Amniotic stem cell (primary cell): ENCODE data around the gene PIAS3.
"Not testable (repeated sequence)": the region's sequence is repeated elsewhere in the genome, so short reads cannot be mapped to it uniquely, and the experiment has no call there.

Experiments
- DNase-seq: peaks from one replicate; lab custom pipeline; 2025; lab: John Stamatoyannopoulos, UW

PIAS3 gene

DNA sequence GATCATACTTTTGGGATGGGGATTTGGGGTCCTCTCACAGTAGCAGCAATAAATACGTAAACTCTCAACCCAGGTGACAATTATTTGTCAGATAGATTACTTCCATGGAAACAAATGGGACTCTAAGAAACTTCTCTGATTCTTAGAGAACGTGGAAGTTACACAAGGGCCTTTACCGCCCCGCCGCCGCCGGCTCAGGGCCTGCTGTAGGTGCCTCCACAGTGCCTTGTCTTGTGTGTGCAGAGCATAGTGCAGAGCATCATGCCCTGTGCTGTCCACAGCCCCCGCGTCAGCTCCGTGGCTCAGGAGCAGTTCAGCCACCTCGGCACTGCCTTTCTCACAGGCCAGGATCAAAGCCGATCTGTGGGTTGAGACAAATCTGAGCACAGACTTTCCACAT is 15.8 kb upstream of the PIAS3 start:
- no peak for DNase-seq

DNA sequence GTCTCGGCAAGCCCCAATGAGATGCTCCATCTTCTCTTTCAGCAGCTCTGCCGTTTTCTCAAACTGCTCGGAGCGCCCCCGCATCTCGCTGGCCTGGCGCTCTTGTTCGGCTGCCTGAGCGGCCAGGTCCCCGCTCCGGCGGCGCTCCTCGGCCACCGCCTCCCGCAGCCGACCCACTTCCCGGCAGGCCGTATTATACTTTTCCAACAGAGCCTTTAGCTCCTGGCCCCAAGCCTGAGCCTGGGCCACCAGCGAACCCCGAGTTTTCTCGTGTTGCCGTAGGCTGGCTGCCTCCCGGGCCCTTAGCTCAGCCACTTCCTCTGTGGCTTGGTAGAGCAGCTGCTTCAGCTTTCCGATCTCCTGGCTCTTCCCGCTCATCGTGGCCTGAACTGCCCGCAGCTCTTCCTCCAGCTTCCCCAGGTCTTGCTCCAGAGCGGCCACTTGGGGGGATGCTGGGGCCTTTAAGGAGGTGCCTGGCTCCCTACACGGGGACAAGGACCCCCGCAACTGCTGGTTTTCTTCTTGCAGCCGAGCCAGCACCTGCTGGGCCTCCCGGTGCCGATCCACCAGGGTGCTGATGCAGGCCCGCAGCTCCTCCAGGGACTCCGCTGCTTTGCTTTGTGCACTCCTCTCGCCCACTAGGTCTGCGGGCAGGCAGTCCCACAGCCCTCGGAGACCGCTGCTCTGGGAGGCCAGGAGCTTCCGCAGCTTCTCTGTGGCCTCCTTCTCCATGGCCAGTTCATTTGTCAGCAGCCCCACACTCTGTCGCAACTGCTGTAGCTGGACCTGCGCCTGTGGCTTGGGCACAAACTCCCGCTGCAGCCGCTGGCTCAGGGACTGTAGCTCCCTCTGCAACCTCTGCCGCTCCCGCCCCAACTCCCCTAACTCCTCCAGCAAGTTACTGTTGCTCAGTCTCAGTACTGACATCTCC is 13.4 kb upstream of the PIAS3 start:
- no peak for DNase-seq

DNA sequence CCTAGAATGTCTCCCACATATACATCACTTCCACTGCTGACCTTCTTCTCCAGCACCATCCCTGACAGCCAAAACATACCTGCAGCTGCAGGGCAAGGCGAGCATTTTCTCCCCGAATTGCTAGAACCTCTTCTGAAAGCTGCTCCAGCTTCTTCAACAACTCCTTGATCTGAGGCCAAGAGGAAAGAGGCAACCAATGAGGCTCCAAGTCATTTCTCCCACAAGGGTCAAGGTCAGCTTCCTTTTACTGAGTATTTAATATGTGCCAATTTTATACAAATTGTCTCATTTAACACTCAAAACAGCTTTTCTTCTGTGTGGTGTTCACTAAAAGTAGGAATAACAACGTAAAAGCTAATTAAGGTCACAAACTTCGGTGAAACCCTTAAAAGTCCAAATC is 9.4 kb upstream of the PIAS3 start:
- no peak for DNase-seq

DNA sequence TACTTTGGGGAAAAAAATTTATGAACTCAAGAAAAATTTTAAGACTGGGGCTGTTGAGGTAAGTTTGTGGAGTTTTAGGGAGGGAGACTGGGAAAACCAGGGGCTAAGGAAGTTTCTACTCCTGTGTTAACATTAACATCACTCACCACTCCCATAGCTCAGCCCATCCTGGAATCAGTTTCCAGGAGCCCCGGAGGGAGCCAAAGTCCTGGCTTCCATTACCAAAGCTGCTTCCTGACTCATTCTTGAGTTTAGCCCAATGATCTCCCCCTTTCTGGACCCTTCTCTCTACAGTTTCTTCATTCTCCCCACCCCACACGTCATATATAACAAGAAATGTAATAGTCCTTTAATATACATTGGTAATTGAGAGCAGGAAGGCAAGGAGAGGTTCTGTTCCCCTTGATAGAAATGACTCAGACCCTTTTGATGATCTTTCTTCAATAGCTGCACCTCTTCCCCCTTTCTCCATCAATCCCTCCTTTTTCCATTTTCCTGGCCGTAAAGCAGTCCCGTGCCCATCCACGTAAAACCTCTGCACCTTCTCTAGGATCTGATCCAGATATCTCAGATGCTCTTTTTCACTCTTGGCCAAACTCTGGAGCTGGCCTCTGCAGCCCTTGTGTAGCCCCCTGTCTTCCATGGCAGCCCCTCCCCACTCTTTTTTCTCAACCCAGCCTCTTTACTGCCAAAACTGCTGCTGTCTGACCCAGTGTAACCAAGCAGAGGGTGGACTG is 4.6 kb upstream of the PIAS3 start:
- DNase-seq: no peak

DNA sequence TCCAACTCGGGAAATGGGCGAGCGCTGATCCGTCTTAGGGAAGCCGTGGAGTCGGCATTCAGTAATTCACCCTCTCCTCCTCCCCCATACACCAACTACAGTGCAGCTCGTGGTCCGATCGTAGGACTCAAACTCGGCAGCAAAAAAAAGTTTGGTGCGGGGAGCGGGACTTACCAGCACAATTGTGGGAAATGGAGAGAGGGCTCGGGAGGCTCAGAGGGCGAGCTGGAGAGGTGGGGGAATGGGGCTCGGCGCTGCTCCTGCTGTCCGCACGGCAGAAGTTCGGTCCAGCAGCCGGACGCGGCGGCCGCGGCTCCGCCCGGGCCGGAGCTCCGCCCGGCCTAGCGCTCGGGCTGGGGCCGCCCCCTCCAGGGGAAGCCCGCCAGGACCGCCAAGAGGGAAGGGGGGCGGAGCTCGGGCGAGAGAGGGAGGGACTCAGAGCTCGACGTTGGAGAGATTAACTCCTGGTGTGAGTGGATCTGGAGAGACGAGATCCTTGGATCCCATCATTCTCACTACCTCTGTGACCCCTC is 676 bp upstream of the PIAS3 start:
- DNase-seq: peak; percentile 90

DNA sequence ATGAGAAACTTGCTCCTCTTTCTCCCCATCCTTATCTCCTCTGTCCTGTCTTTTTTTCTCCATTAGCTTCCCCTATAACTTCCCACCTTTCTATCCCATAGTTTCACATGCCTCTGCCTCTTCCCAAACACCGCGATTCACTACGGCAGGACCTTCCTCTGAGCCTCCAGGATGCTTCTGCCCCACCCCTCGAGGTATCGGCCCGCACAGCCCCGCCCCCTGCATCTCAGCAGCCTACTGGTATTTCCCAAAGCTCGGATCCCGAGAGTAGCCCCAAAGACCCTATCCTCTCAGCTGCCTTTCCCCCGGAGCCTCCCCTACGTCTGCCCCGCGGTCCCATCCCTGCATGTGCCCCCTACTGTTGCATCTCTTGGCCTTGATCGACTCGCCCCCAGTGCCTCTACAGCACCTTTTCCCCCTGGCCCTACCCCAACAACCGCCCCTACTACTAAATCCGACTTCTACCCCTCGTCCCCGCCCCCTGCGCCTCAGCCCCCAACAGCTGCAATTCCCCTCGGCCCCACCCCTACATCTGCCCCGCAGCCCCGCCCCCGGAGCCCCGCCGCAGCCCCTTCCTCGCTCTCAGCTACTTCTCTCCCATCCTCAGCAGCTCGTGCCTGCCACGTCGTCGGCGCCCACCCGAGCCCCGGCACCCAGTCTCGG is 512 bp downstream of the PIAS3 start:
- no peak for DNase-seq

DNA sequence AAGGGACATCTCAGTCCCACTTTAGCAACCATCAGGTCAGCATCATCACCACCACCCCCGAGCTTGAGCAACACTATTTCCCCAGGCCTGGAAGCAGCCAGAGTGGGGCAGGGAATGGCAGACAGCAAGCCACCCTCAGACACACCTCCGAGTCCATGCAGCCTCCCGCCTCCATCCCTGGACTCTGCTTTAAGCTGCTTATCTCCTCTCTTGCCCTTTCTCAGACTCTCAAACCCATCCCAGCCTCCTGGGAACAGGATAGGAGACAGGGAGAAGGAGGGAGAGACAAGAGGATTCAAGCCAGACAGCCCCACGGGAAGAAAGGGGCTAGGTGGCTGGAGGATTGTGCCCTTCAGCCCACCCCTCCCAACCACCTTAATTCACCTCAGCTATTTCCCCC is 1.7 kb downstream of the PIAS3 start:
- no peak for DNase-seq

DNA sequence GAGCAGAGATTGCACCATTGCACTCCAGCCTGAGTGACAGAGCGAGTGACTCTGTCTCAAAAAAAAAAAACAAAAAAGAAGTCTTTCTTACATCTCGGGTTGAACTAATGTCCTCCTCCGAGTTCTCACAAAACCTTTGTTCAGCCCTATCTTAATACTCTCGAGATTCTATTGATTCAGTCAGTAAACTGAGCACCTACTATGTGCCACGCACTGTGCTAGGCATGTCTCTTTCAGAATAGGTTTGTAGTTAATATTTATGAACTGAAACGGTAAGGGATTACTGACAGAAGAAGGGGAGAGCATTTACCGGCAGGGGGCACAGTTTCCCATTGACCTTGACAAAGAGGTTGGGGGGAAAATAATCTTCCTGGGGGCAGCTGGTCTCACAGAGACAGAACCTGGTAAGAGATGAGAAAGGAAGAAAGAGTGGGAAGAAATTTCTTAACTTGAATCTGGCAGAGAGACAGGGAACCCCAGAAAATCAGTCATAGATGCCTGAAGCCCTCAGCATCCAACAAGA is 3.4 kb downstream of the PIAS3 start:
- DNase-seq: no peak

DNA sequence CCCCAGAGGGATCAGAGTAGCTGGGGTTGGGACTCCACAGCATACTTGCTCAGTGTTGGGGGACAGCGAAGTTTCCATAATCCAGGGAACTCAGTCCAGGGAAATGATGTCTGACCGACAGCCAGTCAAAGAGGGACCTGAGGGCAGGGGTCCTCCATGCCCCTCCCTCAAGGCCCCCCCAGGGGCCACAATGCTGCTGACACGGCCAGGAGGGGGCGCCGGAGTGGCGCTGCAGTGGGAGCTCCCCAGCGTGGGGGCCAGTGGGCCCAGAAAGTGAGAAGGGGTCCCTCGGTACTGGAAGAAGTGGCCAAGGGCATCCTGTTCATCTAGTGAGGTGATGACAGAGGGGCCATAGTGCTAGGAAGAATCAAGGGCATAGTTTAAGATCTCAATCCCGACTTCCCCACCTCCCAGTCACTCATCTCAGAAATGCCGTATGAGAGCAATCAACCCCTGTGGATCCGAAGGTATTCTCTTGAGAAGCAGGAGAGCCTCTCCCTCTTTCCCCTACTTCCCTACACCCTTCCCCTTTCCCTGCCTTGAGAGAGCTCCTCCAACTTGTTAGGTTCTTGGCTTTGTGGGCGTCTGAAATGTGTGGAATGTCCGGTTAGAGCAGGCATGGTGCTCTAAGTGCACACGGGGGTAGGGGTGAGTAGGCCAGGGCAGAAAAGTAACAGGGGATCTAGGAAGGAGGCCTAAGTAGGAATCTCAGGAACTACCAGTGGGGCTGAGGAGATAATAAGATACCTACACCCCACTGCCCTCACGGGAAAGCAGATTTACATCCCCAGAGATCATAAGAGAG is 9.3 kb downstream of the PIAS3 start:
- no peak for DNase-seq

DNA sequence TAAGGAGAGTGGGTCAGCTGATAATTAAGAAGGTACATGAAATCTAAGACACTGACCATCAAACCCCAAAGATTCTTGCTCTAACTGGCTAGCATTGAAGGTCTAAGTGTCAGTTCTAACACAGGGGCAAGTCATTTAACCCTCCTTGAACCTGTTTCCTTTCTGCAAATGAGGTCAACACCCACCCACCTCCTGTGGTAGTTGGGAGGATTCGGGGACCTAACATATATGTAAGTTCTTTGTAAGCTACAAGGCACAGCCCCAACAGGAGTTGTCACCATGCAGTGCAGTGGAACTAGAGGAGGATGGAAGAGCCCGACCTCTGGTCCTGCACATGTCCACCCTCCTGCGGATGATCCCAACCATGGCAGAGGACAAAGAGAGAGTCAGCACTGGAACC is 11.1 kb downstream of the PIAS3 start:
- no peak for DNase-seq

DNA sequence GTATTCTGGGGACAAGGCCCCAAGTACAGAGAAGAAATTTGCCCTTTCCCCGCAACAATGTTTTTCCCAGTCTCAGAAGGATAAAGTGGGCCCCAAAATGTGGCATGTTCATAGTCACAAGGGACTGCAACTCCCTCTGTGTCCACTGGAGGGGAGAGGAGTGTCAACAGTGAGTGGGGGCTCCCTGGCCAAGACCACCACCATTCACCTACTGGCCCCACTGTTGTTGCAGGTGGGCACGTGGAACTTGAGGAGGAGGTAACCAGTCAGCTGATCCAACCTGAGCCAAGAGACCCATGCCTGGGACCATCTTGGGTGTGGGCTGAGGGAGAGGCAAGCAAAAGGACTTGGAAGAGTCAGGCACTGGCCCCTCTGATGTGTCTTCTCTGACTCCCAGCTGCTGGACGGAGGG is 12.7 kb downstream of the PIAS3 start:
- DNase-seq: no peak

DNA sequence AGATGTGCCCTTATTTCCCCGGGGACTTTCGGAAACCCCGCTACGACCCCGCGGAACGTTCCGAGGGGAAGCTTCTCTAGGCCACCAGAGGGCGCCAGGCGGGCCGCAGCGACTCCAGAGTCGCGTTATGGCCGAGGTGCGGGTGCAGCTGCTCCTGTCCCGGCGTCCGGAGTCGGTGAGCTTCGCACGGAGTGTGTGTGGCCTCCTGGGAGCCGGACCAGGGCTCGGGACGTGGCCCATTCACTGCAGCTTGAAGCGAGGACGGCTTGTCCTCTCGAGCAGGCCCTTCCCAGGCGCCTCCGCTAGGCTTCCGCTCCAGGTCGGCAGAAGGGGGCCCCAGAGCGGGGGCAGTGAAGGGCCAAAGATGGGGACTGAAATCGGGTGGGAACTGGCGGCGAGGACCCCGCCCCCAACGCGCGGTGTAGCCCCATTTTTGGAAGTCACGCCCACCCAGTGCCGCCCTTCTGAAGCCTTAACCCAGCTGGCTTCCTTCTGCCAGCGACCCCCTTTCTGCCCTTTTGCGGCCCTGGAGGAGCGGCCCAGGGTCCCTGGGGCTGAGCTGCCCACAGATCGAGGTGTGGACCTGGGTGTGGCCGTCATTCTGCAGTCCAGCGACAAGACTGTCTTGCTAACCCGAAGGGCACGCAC is 13.2 kb downstream of the PIAS3 start, which contains the start of gene NUDT17:
NUDT17 (plus strand) TSS at position 117 of the 648 bp plus-strand sequence; CDS start at position 128, 11 bp downstream.
- DNase-seq: peak; percentile 53

DNA sequence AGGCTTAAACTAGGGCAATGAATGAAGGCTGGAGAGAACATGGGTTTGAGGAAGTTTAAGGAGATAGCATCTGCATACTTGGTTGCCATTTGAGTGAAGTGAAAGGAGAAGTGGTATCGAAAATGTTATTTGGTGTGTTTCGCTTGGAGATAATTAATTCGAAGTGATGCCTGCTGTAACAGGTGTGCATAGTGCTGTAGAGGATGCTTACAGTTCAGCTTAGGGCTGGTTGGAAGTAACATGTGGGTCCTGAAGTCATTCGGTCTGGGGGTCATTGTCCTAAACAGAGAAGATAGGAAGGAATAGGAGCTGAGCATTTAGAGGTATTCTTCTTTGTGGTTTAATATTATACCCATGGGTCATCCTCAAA is 13.8 kb downstream of the PIAS3 start:
- no peak for DNase-seq

DNA sequence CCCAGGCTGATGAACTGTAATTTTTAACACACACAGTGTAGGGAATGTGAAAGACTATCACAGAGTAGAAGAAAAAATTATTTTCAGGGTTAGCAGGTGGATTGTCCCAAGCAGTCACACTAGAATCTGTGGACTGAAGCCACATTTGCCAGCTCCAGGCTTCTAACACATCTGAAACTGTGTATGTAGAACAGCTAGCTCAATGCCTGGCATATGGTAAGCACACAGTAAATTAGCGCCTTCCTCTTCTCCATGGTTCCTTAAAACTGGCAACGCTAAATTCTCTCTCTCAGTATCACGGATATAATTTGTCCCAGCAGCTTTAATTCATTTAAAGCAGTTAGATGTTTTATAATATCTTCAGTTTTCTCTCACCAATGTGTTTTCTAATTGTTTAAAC is 15.8 kb downstream of the PIAS3 start:
- DNase-seq: no peak

DNA sequence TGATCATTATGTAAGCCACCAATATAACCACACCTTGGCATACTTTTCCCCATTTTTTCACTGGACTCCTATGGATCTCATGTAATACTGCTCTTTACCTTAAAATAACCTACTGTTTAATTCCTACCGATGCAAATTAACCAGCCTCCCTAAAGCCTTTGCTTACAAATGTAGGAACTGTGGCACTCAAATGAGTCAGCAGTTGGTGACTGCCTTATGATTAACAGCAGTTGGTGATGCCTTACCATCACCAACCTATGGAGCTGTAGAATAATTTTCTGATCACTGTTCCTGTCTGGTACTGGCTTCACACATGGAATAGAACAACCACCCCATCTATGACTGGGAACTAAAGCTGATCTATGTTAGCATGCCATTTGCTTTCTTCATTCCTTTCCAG is 21.2 kb downstream of the PIAS3 start:
- DNase-seq: no peak

DNA sequence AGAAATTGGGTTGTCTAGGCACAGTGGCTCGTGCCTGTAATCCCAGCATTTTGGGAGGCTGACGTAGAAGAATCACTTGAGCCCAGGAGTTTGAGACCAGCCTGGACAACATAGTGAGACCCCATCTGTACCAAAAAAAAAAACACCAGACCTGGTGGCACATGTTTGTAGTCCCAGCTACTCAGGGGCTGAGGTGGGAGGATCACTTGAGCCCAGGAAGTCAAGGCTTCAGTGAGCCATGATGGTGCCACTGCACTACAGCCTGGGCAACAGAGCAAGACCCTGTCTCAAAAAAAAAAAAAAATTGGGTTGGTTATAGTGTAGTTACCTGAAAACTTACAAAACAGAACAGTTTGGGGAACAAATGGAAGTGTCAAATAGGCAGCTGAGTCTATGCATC is 28.1 kb downstream of the PIAS3 start:
- DNase-seq: not testable (repeated sequence)

DNA sequence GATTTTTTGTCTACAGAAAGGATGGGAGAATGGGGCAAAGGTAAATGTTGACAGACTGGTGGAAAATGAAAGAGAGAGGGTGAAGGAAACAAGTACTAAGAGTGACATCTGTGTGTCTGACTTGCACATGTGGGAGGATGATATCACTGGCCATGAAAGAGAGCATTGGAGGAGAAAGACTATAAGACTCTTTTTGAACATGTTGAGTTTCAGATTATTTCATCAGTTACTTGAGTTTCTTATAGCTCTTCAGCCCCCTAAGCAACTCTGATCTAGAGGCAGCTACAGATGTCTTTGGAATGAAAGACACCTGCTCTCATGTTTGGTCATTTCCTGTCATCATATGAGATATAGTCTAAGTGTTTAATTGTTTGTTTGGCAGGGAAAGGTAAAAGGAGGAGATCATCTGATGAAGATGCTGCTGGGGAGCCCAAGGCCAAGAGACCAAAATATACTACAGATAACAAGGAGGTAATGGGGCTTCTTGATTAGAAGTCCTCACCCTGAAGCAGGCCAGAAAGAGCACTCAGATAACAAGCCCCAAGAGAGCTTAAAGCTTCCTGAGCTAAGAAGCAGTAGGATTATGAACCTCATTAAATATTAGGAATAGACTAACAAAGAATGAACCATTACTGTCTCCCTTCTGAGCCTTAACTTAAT is 30.4 kb downstream of the PIAS3 start:
- DNase-seq: no peak

DNA sequence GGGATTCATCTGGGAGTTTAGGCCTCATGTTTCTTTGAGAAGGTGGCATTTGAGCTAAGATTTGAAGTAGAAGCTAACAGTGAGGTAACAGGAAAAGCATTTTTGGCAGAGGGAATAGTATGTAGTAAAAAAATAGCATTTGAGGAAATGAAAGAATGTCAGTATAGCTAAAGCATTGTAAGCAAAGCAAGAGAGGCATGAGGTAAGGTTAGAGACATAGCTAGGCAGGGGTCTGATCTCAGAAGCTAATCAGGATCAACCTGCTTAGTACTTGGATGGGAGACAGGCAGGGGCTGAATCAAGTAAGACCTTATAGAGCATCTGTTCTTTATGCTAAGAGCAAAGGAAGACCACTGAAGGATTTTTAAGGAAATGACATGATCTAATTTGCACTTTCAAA is 30.9 kb downstream of the PIAS3 start:
- no peak for DNase-seq

DNA sequence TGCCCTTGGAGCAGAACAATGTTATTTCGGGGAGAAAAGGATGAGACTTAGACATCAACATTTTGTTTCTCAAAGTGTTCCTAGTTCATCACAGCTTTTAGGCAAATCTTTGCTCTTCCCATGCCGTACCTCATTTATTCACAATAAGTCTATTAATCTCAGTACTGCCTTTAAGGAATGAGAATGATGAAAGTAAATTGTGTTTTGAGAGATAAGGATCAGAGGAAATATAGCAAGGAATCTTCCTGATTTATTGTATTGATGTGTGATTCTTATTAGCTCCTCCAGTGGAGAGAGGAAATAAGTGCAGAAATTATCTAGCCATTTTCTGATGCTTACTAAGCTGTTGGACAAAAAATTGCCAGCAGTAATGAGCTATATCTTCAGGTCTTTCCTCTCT is 32.9 kb downstream of the PIAS3 start:
- DNase-seq: no peak

DNA sequence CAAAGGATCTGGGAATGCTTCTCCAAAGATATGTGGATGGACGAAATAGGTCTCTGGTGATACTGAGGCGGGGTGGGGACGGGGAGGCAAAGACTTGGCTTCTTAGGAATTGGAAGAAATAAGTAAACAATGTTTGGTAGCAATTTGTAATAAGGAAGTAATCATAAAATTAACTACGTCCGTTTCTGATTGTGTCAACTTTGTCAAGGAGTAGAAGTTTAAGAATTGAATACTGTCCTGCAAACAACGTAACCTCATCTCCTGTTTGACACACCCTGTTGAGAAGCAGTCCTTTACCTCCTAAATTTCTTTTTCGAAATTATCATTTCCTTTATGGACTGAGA is 34.4 kb downstream of the PIAS3 start:
- no peak for DNase-seq
